Esophagus squamous epithelium (tissue), 4 donors: ENCODE data around the gene PLAGL2.

Experiments used
- POLR2A ChIP-seq, 4 donors: fragments of 450-650 bp; IDR thresholded peaks; one replicate each; pipeline ENCODE4 v1.6.1; 2017; ENCODE audit warnings: antibody characterized with exemption in 4 of 4, mild to moderate bottlenecking in 4 of 4, moderate library complexity in 3 of 4
- TF ChIP-seq, protein P1 (sequence below), 6 experiments: fragments of 450-650 bp in 4 of 6; fragments of 200-600 bp in 2 of 6; sonication (generic) in 2 of 6; IDR thresholded peaks; one replicate each; pipeline ENCODE4 v1.5.1; 2016 to 2019; ENCODE audit warnings: antibody characterized with exemption in 6 of 6, mild to moderate bottlenecking in 4 of 6, moderate library complexity in 4 of 6

DNA sequence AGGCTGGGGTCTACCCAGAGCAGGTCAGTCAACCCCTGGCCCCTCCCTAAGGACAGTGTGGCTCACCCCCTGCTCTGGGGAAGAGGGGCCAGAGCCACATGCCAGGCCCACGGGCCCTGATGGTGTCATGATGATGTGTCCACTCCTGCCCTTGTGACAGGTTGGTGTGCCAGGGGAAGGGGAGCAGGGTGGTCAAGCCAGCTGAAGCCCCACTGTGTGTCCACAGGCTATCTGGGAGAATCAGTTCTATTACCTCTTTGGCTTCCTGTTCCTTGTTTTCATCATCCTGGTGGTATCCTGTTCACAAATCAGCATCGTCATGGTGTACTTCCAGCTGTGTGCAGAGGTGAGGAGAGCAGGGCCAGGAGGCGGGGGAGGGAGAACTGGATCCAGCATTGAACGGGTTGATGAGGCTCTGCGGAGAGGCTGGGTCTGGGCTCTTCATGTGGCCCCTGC lies 47.7 kb downstream of the PLAGL2 start:
- no peak for TF ChIP-seq POLR2A (IDR thresholded peaks at IDR 0.05)
- TF ChIP-seq, protein P1, sequence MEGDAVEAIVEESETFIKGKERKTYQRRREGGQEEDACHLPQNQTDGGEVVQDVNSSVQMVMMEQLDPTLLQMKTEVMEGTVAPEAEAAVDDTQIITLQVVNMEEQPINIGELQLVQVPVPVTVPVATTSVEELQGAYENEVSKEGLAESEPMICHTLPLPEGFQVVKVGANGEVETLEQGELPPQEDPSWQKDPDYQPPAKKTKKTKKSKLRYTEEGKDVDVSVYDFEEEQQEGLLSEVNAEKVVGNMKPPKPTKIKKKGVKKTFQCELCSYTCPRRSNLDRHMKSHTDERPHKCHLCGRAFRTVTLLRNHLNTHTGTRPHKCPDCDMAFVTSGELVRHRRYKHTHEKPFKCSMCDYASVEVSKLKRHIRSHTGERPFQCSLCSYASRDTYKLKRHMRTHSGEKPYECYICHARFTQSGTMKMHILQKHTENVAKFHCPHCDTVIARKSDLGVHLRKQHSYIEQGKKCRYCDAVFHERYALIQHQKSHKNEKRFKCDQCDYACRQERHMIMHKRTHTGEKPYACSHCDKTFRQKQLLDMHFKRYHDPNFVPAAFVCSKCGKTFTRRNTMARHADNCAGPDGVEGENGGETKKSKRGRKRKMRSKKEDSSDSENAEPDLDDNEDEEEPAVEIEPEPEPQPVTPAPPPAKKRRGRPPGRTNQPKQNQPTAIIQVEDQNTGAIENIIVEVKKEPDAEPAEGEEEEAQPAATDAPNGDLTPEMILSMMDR (IDR thresholded peaks at IDR 0.05), result no peak
